NCI-H1105 treated with DMSO at 0.1 percent for 48 hours (cell line): ENCODE measurements around the gene LHX4.
"Not testable (repeated sequence)": the region's sequence is repeated elsewhere in the genome, so short reads cannot be mapped to it uniquely, and the experiment has no call there.

Source experiments
- DNase-seq: peaks from one replicate; lab custom pipeline; 2025; lab: John Stamatoyannopoulos, UW

The LHX4 gene

GRCh38 chr1:180197231-180197630 is 32.8 kb upstream of the LHX4 start:
- DNase-seq = no peak

- no peak for DNase-seq
These were observed 31.9 kb upstream of the LHX4 start for GRCh38 chr1:180198196-180198595.

GRCh38 chr1:180198611-180199010 is 31.5 kb upstream of the LHX4 start:
- DNase-seq = no peak

GRCh38 chr1:180199018-180199417 is 31.0 kb upstream of the LHX4 start:
- DNase-seq = no peak

- DNase-seq = no peak
These were observed 28.4 kb upstream of the LHX4 start for GRCh38 chr1:180201451-180202200.

- DNase-seq = not testable (repeated sequence)
These were observed 27.5 kb upstream of the LHX4 start for GRCh38 chr1:180202588-180202987.

GRCh38 chr1:180204231-180204630 is 25.8 kb upstream of the LHX4 start:
- DNase-seq = no peak

- DNase-seq = no peak
These were observed 23.5 kb upstream of the LHX4 start for GRCh38 chr1:180206581-180206980.

- no peak for DNase-seq
These were observed 21.8 kb upstream of the LHX4 start for GRCh38 chr1:180208264-180208663.

GRCh38 chr1:180210008-180210620 is 19.9 kb upstream of the LHX4 start:
- DNase-seq = no peak

- DNase-seq = no peak
These were observed 18.8 kb upstream of the LHX4 start for GRCh38 chr1:180211156-180211859.

- no peak for DNase-seq
These were observed 18.2 kb upstream of the LHX4 start for GRCh38 chr1:180211860-180212229.

- DNase-seq = no peak
These were observed 16.5 kb upstream of the LHX4 start for GRCh38 chr1:180213401-180214170.

- no peak for DNase-seq
These were observed 14.0 kb upstream of the LHX4 start for GRCh38 chr1:180215856-180216625.

GRCh38 chr1:180217006-180217405 is 13.1 kb upstream of the LHX4 start:
- DNase-seq = no peak

- DNase-seq = no peak
These were observed 11.0 kb upstream of the LHX4 start for GRCh38 chr1:180218806-180219765.

- DNase-seq = no peak
These were observed 10.3 kb upstream of the LHX4 start for GRCh38 chr1:180219776-180220175.

- no peak for DNase-seq
These were observed 8.6 kb upstream of the LHX4 start for GRCh38 chr1:180221462-180221861.

GRCh38 chr1:180224902-180225301 is 5.2 kb upstream of the LHX4 start:
- DNase-seq = no peak

GRCh38 chr1:180225403-180225802 is 4.7 kb upstream of the LHX4 start:
- no peak for DNase-seq
